T-helper 22 cell (primary cell): ENCODE data around the gene DLGAP3.
"Not testable (repeated sequence)": the region's sequence is repeated elsewhere in the genome, so short reads cannot be mapped to it uniquely, and the experiment has no call there.

Source experiments
- DNase-seq: peaks from one replicate; pipeline ENCODE4 v3.0.0-alpha.2; 2020; ENCODE audit warnings: low read depth

Gene DLGAP3

GRCh38 chr1:34829250-34829649 is 100.2 kb downstream of the DLGAP3 start:
- DNase-seq = no peak

DNA sequence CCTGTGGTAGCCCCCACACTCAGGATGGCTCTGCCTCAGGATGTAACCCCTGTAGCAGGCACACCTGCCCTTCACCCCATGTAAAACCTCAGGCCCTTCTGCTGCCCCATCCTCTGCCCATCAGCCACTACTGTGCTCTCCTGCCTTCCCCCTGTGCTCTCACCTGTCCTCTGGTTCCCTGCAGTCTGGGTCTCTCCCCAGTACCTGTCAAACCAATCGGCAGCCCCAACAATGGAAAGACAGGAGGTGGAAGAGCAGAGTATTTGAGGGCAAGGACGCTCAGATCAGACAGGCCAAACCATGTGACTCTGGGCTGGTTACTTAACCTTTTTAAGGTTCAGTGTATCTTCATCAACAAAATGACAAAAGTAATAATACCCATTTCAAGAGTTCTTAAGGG is 100.8 kb downstream of the DLGAP3 start:
- no peak for DNase-seq

DNA sequence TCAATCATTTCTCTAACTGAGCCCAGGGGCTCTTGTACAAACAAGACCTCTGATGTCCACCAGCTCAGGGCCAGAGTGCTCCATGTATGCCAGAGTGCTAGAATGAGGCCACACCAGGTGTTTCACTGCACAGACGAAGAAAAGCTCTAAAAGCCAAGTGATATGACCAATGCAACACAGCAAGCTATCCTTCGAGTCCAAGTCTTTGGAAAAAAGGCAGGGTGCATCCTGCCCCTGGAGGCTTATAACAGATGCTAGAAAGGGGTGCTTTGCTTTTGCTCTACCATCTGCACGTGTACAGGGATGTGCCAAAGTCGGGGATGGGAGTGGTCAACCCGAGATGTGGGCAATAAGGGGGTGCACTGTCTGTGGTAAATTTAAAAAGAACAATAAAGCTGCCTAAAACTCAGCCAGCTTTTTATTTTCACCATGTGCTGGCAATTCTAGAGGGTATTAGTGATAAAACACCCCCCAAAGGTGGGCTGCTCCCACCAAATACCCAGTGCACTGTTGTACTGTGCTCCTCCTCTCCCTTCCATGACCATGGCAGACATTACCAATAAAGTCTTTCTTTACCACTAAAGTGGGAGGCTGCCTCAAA is 102.0 kb downstream of the DLGAP3 start:
- no peak for DNase-seq

DNA sequence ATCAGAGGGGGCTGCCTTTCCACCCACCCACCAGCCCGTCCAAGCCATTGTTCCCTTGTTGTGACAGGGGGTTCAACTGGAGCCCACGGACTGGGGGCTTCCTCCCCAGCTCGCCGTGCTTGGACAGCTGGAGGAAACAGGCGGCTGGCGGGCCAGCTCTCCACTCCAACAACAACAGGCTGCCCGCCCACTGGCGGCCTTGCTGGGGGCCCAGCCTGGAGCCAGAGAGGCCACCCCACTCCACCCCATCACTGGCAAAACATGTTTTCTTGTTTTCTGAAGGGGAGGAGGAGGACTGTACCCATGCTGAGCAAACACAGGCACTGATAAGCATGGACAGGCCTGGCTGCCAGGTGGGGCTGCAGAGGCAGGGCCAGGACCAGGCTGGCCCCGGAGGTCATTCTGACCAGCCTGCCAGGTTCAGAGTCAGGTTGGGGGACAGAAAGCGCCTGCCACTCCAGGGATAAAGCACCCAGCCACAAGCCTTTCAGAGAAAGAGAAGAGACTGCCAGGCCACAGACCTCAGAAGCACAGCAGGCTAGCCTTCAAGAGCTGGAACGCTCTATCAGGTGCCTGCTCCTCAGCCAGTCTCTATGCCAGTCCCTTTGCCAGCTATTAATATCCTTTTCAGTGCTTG is 103.9 kb downstream of the DLGAP3 start:
- no peak for DNase-seq

DNA sequence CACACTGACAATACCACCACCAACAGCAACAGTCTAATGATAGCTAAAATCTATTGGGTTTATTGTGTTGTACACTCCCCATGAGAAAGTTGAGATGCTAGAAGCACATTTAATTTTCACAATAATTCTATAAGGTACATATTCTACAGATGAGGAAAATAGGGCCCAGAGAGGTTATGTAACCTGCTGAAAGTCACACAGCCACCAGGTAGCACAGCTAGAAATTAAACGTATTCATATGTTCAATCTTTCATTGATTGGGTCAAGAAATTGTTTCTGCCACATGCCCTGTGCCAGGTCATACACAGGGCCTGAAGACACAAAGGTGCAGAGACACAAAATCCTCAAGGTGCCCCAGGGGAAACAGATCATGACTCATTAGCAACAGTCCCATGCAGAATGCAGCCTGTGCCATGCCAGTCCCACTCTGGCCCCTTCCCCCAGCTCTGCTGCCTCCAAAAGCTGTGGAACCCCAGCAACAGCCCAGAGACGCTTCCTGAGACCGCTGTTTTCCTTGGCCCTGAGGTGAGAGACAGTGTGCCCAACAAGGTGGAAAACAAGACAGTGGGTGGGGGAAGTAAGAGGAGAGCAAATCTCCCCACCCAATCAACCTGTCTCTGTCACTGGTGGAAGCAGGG is 104.5 kb downstream of the DLGAP3 start:
- DNase-seq = no peak

DNA sequence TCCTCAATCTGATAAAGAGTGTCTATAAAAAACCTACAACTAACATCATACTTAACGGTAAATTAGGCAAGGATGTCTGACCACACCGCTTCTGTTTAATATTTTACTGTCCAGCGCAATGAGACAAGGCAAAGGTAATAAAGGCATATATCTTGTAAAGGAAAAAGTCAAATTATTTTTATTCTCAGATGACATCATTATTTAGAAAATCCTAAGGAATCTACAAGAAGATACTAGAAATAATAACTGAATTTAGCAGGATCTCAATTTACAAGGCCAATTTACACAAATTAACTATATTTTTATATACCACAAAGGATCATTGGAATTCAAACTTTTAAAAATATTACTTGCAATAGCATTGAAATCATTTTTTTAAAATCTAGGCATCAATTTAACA is 107.2 kb downstream of the DLGAP3 start:
- no peak for DNase-seq

- not testable (repeated sequence) for DNase-seq
Observed at GRCh38 chr1:34818862-34819261, 110.6 kb downstream of the DLGAP3 start.

GRCh38 chr1:34816778-34817177 is 112.7 kb downstream of the DLGAP3 start:
- DNase-seq = no peak

GRCh38 chr1:34816332-34816731 is 113.1 kb downstream of the DLGAP3 start:
- DNase-seq = no peak
